Right lung (tissue), 5 donors: ENCODE measurements around the gene CCDC85C. TPM values are rescaled to one million over a fixed set of nuclear protein-coding genes. Genes with fewer than 3 reads are reported as not detected.

Source experiments
- DNase-seq, 2 donors: peaks; one replicate each; pipeline ENCODE4 v3.0.0-alpha.2; 2013
- polyA plus RNA-seq, 5 donors: library from polyadenylated mRNA; unstranded; fragments of 120-200 nt; gene quantifications; one replicate each; pipeline versions ENCODE4 v1.2.1 to v1.2.3, GENCODE V29; 2013; ENCODE audit warnings: inconsistent platforms in 1 of 5, low replicate concordance in 1 of 5; ENCODE audit not compliant: insufficient read length in 5 of 5, insufficient read depth in 1 of 5

The CCDC85C gene
- polyA plus RNA-seq, 5 donors: 6.4 to 17.5 (median 11.1) TPM

DNA sequence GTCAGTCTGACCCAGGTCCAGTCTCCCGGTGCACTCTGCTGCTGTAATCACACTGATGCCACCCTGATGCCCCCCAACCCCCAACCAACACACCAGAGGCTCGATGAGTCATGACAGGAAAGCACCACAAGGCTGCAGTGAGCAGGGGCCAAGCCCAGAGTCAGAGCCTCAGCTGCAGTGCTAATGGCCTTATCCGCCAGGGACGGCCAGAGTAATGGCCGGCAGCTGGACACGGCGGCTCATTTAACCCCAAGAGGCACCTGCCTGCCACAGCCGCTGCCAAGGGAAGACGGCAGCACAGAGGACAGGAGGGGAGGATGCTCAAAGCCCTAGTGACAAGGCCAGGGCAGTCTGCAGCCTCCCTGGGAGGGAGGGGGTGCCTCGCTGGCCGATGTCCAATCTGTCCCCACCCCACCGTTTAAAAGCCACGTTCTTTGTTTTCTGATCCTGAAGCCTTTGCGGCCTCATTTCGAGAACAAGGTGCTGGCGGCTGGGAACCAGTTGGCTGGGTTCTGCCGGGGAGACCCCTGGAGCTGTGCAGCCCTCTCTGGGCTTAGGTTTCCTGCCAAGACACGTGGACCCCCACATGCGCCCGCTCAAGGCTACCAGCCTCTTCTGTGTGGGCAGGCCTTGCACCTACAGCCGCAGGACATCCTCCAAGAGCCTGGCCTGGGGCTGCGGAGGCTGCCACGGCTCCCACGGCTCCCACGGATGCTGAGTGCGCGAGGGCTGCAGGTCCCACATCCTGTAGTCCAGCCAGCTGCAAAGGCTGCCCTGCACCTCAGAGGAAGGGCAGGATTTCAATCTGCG lies 13.1 kb downstream of the CCDC85C start:
- DNase-seq: no peak

DNA sequence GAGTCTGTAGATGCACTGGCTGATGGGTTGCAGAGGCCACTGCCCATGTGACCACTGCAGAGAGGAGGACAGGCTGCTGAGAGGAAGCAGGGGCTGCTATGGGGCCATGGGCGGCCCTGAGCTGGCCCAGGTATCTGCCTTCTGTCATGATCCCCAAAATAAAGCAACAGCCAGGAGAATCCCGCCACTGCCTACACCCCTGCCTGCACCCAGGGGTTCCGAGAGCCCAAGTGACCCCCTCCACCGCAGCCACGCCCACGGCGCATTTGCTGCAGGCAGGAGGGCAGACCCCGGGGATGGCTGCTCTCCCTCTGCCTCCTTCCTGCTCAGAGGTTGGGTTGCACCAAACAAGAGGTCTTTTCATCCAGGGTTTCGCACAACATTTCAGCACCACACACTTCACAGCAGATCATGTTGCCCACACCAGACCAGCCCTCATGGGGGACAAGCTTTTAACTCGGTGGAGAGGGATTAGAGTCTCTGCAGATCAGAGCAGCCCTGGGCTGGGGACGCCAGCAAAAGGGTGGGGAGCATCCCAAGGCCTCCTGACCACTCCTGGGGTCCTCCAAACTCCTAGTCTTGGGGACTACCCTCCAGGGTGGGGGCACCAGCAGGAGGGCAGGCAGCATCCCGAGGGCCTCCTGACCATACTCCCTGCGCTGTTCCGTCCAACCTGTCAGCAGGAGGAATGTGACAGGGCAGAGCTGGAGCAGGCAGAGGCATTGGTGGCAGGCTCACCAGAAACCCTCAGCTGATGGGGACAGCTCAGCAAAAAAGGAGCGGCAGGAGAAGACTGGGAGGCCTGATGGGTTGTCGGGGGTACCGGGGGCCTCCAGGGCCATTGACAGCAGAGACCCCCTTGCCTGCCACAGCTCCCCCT lies 14.1 kb downstream of the CCDC85C start:
- DNase-seq: no peak

- no peak for DNase-seq
These were observed 15.0 kb downstream of the CCDC85C start for GRCh38 chr14:99589031-99589441.

- no peak for DNase-seq
These were observed 16.3 kb downstream of the CCDC85C start for GRCh38 chr14:99587460-99588278.

GRCh38 chr14:99586761-99587459 lies 17.1 kb downstream of the CCDC85C start:
- DNase-seq: no peak

DNA sequence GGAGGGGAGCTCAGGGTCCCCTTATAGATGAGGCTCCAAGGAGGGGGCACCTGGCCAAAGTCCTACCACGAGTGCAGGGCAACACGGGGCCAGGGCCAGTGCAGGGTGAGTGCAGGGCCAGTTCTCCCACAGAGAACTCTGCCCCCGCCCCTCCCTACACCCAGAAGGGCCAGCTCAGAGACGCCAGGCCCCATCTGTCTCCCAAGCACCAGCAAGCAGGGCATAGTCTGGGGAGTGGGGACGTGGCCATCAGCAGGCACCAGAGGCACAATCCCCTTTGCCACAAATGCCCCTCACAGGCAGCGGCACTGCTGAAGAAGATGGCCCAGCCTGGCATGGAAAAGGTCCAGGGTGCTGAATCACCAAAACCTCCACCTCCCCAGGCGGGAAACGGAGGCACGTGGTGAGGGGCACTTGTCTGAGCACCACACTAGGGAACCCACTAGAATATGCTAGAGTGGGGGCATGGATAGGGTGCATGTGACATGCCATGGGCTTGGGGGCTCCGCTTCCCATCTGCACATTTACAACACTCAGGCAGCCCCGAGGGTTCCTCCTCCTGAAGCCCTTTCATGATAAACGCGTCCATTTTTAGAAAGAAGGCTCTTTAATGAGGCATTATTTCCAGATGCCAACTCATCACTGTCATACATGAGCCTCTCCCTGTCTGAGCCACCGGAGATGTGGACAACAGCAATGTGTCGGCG lies 17.8 kb downstream of the CCDC85C start:
- DNase-seq: no peak

DNA sequence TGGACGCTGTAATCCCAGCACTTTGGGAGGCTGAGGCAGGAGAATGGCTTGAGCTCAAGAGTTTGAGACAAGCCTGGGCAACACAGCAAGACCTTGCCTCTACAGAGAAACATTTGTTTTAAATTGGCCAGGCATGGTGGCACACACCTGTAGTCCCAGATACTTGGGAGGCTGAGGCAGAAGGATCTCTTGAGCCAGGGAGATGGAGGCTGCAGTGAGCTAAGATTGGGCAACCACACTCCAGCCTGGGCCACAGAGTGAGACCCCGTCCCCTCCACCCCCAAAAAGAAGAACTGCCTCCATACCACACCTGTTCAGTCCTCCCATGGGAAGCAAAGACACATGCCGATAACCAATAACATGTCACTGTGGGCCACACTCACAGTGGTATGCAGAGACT lies 19.2 kb downstream of the CCDC85C start:
- DNase-seq: no peak

DNA sequence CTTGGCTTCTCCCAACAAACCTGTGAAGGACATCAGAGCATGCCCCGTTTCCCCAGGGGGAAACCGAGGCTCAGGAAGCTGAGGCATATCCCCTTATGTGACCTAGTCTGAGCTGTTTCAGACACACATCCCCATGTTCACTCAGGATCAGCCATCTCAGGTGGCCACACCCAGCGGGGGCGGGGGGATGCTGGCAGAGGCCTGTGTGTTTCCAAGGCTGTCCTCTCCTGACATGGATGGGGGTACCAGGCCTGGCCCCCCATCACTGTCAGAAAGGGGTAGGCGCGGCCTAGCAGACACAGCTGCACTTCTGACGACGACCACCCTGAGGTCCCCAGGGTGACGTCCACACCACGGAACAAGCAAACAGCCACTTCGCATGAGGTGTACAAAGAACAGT lies 22.1 kb downstream of the CCDC85C start:
- DNase-seq: no peak

GRCh38 chr14:99581374-99581773 lies 22.6 kb downstream of the CCDC85C start:
- DNase-seq: no peak

DNA sequence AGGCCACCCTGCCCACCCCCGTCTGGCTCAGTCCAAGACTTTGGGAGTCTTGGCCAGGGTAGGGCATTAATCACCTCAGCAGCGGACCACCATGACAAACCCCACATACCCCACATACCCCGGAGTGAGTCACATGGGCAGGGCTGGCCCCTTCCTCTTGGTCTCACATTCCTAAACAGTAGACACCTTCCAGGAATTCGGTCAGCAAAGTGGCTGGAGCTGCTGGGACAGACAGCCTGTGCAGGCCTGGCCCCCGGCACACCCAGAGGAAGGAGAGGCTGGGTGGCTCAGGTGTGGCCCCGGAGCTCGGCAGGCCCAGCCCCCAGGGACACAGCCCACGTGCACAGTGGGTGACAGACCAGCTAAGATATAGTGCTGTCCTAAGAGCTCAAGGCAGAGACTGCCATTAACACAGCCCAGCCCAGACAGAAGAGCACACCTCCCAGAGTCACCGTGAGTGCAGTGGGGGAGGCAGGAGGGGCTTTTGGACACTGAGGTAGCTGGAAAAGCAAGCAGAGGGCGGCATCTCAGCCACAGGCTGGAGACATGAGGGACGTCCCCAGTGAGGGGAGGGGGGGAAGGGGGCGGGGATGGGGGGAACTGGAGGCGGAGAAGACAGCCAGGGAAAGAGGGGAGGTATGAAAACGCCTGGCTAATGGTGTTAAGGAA lies 24.0 kb downstream of the CCDC85C start:
- DNase-seq: no peak

DNA sequence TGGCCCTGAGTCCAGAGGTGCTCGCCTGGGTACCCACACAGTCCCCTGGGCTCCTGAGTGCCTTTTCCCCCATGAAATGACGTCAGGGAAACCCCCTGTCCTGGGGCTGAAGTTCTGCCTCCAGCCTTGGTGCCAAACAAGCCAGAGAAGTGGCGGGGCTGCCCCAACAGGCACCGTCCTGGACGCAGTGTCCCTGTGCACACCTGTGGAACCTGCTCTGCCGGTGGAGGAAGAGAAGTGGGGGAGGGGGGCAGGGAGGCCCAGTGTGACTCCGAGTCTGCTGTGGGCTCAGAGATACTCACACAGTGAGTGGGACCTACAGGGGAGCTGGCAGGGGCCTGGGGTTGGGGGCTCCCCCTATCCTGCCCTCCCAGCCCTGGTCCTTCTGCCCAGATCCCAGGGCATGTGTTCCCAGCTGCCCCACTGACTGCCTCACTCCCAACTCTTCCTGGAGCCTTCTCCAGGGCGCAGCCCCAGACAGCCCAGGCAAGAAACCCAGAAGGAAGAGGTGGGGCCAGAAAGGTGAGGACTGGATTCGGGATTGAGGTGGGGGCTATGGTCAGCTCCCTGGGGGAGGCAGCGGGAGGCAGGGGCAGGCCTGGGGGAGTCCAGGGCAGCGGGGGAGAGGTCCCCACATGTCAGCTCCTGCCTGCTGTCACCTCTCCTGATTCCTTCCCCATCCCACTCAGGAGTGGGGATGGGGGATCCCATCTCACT lies 24.7 kb downstream of the CCDC85C start:
- no peak for DNase-seq

DNA sequence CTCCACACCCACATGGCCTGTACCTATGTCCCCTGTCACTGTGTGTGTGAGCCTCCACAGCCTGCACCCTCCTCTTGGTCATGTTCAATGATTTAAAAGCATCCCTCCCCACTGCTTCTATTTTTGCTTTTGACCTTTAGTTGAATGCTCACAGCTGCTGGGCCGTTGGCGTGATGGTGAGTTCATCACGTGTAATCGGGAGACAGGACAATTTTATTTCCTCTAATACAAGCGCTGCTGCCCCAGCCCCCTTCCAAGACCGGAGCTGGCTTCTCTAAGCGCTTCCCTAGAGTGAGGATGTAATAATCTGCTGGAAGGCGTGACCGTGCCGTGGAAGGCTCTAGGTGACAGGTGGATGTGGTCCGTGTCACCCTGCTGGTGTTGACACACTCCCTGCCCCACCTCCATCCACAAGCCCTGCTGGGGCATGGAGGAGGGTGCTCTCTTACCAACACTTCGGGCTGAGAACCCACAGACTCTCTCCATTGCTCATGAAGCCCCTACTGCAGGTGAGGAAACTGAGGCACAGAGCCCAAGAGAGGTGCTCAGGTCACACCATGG lies 25.4 kb downstream of the CCDC85C start:
- no peak for DNase-seq

DNA sequence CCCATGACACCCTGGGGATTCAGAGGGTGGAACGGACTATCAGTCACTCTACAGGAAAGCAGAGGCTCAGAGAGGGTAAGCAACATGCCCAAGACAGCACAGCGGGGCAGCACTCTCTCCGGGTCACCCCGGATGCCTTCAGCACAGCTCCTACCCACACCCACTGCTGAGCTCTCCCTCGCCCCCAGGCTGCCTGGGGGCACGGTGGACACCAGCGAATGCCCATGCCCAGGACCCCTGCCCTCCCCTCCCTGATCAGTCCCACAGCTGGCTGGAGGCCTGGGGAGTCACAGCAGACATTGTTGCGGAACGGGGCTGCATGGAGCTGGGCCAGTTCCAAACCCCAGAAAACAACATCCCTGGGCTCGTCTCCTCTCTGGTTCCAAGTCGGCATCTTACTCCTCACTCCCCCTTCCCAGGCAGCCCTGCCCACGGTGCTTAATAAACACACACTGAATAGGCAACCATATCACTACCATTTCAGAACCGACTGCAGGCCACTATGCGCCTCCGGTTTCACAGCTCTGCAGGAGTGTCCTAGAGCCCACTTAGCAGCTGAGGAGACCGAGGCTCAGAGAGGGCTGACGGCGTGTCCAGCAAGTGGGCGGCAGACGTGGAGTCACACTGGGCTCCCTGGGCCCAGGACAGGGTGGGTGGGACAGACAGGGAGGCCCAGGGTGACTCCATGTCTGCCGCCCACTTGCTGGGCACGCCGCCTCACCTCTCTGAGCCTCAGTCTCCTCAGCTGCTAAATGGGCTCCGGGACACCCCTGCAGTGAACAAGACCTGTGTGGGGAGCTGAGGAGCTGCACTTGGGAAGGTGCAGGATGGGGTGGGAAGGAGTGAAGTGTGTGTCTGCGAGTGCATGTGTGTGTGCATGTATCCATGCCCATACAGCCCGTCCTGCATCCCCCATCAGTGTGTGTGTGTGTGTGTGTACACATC lies 27.0 kb downstream of the CCDC85C start:
- DNase-seq: no peak

GRCh38 chr14:99576304-99576703 lies 27.7 kb downstream of the CCDC85C start:
- DNase-seq: no peak

DNA sequence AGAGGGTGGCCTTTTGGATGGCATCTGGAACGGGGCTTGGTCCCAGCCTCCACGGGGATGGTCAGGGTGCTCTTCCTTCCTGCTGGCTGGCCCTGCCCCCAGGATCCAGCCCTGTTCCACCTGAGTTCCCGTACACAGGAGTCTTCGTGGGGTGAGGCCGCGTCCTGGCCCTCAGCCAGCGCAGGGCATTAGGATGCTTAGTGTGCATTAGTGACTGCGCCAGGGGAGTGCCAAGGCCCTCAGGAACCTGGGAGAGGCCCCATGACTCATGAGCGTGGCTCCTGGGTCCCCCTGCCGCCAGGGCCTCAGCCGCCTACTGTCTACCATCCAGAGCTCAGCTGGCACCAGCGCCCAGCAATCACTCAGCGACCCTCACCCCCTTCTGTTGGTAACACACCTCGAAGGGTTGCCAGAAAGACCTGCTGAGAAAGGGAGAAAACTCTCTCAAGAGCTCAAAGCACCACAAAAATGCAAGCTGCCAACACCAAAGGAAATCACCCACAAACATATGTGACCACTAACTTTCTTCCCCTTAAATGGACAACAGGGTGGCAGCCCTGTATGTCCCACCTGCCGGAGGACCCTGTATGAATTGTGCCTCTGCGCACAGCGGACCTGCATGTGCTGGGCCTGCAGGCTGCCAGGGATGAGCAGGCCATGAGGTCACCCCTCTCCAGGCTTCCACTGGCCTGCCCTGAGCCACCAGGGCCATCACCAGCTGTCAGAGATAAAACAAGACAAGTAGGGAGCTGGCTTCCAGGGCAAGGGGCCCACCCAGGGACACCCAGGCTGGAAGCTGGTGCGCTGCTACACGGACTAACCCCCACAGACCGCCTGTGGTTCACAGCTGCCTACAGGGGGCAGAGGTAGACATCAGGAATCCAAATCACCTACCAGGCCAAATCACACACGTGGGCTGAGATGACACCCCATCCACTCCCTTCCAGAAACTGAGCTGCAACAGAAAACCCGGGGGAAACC lies 28.7 kb downstream of the CCDC85C start:
- DNase-seq: no peak

GRCh38 chr14:99574099-99574880 lies 29.7 kb downstream of the CCDC85C start:
- DNase-seq: peak in 1 of 2 donors; percentile 49
